Measurements from ENCODE around the gene UPK3B.
"Not testable (repeated sequence)": the region's sequence is repeated elsewhere in the genome, so short reads cannot be mapped to it uniquely, and the experiment has no call there.

UPK3B gene

GRCh38 chr7:76513817-76514799, 3.8 kb downstream of the UPK3B start:
- no peak for DNase-seq

GRCh38 chr7:76514926-76515771, 4.8 kb downstream of the UPK3B start:
- no peak for DNase-seq

GRCh38 chr7:76515999-76516443, 5.7 kb downstream of the UPK3B start:
- DNase-seq = no peak

- not testable (repeated sequence) for DNase-seq
These were observed 6.6 kb downstream of the UPK3B start for GRCh38 chr7:76516932-76517331.

GRCh38 chr7:76526183-76526582, 15.8 kb downstream of the UPK3B start:
- not testable (repeated sequence) for DNase-seq

GRCh38 chr7:76531643-76532042, 21.3 kb downstream of the UPK3B start:
- DNase-seq = not testable (repeated sequence)

GRCh38 chr7:76543197-76543596, 32.8 kb downstream of the UPK3B start, which contains the start of gene SPDYE16:
SPDYE16 (minus strand) TSS chr7:76543297; CDS start chr7:76541459, 1,838 bp downstream.
- not testable (repeated sequence) for DNase-seq

- DNase-seq = peak; percentile 89
These were observed 38.9 kb downstream of the UPK3B start for GRCh38 chr7:76549025-76549854.

GRCh38 chr7:76549855-76550248, 39.5 kb downstream of the UPK3B start:
- not testable (repeated sequence) for DNase-seq

GRCh38 chr7:76551992-76552391, 41.6 kb downstream of the UPK3B start:
- not testable (repeated sequence) for DNase-seq

GRCh38 chr7:76559685-76560084, 49.3 kb downstream of the UPK3B start:
- not testable (repeated sequence) for DNase-seq

GRCh38 chr7:76560157-76560556, 49.8 kb downstream of the UPK3B start:
- DNase-seq = not testable (repeated sequence)

GRCh38 chr7:76561342-76561741, 51.0 kb downstream of the UPK3B start:
- not testable (repeated sequence) for DNase-seq

GRCh38 chr7:76565001-76565400, 54.6 kb downstream of the UPK3B start:
- DNase-seq = not testable (repeated sequence)

All from kidney glomerular epithelial cell (primary cell).